HG02981 (cell line): ENCODE measurements around the gene CBX1.
"Not testable (repeated sequence)": the region's sequence is repeated elsewhere in the genome, so short reads cannot be mapped to it uniquely, and the experiment has no call there.

Experiments used
- ATAC-seq: cut with Tn5 transposase; IDR thresholded peaks from one replicate; pipeline ENCODE4 v1.9.1; 2021; ENCODE audit warnings: mild to moderate bottlenecking, moderate library complexity; ENCODE audit not compliant: unreplicated experiment

The CBX1 gene

GRCh38 chr17:48074322-48075081 lies 26.8 kb downstream of the CBX1 start:
- ATAC-seq: no peak

- ATAC-seq: not testable (repeated sequence)
Observed at GRCh38 chr17:48073566-48074094, 27.6 kb downstream of the CBX1 start.

GRCh38 chr17:48072811-48073210 lies 28.5 kb downstream of the CBX1 start:
- ATAC-seq: not testable (repeated sequence)

- no peak for ATAC-seq
Observed at GRCh38 chr17:48071654-48072053, 29.6 kb downstream of the CBX1 start.

- no peak for ATAC-seq
Observed at GRCh38 chr17:48070195-48070594, 31.1 kb downstream of the CBX1 start.

GRCh38 chr17:48068491-48068961 lies 32.8 kb downstream of the CBX1 start:
- no peak for ATAC-seq

- ATAC-seq: not testable (repeated sequence)
Observed at GRCh38 chr17:48067808-48068207, 33.5 kb downstream of the CBX1 start.

GRCh38 chr17:48067245-48067644 lies 34.0 kb downstream of the CBX1 start:
- ATAC-seq: no peak

- no peak for ATAC-seq
Observed at GRCh38 chr17:48066656-48067055, 34.6 kb downstream of the CBX1 start.

- ATAC-seq: no peak
Observed at GRCh38 chr17:48066192-48066591, 35.1 kb downstream of the CBX1 start.

- no peak for ATAC-seq
Observed at GRCh38 chr17:48064638-48065037, 36.6 kb downstream of the CBX1 start.

- ATAC-seq: no peak
Observed at GRCh38 chr17:48062273-48062672, 39.0 kb downstream of the CBX1 start.

GRCh38 chr17:48060249-48060648 lies 41.0 kb downstream of the CBX1 start:
- ATAC-seq: no peak

GRCh38 chr17:48059125-48059668 lies 42.1 kb downstream of the CBX1 start:
- ATAC-seq: no peak

GRCh38 chr17:48058393-48059124 lies 42.7 kb downstream of the CBX1 start:
- no peak for ATAC-seq

- ATAC-seq: no peak
Observed at GRCh38 chr17:48057626-48058025, 43.7 kb downstream of the CBX1 start.

GRCh38 chr17:48056879-48057278 lies 44.4 kb downstream of the CBX1 start:
- ATAC-seq: no peak

- no peak for ATAC-seq
Observed at GRCh38 chr17:48056246-48056745, 45.0 kb downstream of the CBX1 start.

GRCh38 chr17:48055531-48056245 lies 45.6 kb downstream of the CBX1 start:
- ATAC-seq: no peak

GRCh38 chr17:48054238-48055185 lies 46.8 kb downstream of the CBX1 start:
- ATAC-seq: no peak
